GM18511 (cell line): ENCODE measurements around the gene IGF2.

Source experiments
- ATAC-seq: cut with Tn5 transposase; IDR thresholded peaks from one replicate; pipeline ENCODE4 v1.9.1; 2021; ENCODE audit warnings: mild to moderate bottlenecking, moderate library complexity; ENCODE audit not compliant: unreplicated experiment

IGF2 gene

GRCh38 chr11:2169626-2170570, 30.7 kb upstream of the IGF2 start:
- no peak for ATAC-seq

DNA sequence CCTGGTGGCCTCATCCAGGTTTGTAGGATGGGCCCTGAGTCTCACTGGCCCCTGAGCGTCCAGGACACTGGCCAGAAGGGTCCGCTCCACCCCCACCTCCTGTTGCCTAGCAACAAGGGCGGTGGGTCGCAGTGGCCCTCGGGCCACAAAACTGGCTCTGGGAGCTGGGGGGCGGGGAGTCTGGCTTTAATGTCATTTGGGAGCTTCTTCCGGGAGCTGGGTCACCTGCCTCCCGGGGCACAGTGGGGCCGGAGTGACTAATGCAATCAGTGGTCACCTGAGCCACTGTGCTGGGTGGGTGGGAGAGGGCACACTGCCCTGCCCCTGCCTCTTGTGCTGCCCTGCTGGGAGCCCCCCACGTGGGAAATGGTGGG, 29.8 kb upstream of the IGF2 start:
- ATAC-seq: no peak

GRCh38 chr11:2168286-2169004, 29.3 kb upstream of the IGF2 start:
- ATAC-seq: no peak

GRCh38 chr11:2167141-2168045, 28.2 kb upstream of the IGF2 start:
- no peak for ATAC-seq

DNA sequence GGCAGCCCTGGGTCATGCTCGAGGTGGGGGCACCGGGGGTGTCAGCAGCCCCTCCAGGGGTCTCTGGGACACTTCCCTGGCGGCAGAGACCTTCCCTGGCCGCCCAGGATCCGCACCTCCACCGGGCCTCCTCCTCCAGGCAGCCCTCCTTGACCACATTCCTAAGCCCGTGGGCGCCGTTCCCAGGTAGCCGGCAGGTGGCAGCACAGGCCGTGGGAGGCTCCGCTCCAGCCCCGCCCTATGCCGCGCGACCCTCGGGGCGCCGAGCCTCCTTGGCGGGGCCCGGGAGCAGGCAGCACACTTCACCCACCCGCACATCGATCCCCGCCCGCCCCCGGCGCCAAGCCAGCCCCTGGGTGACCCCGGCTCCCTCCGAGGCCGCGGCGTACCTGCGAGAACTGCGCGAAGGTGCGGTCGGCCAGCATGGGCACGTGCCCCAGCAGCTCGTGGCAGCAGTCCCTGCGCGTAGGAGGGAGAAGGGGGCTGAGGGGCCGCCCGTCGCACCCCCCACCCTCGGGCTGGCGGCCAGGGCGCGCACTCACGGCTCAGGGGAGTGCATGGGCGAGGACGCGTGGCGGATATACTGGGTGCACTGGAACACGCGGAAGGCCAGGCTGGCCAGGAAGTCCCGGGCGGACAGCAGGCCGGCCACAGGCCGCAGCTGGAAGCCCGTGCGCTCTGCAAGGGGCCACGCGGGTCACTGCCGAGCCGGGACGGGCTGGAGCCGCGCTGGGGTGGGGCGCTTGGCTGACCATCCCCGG, 27.1 kb upstream of the IGF2 start:
- no peak for ATAC-seq

DNA sequence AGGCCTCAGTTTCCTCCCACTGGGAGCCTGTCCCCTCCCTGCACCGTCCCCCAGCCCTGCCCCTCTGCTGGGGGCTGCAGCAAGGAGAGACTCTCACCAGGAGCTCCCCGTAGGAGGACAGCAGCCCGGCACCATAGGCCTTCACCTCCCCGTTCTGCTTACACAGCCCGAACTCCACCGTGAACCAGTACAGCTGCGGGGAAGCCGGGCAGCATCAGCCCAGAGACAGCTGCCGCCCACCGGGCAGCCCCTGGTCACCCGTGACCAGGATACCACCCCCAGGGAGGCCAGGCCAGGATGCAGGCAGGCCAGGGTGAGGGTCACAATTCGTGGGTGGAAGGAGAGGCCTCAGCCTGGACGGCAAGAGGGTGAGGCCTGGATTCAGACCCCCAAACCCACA, 26.4 kb upstream of the IGF2 start:
- no peak for ATAC-seq

DNA sequence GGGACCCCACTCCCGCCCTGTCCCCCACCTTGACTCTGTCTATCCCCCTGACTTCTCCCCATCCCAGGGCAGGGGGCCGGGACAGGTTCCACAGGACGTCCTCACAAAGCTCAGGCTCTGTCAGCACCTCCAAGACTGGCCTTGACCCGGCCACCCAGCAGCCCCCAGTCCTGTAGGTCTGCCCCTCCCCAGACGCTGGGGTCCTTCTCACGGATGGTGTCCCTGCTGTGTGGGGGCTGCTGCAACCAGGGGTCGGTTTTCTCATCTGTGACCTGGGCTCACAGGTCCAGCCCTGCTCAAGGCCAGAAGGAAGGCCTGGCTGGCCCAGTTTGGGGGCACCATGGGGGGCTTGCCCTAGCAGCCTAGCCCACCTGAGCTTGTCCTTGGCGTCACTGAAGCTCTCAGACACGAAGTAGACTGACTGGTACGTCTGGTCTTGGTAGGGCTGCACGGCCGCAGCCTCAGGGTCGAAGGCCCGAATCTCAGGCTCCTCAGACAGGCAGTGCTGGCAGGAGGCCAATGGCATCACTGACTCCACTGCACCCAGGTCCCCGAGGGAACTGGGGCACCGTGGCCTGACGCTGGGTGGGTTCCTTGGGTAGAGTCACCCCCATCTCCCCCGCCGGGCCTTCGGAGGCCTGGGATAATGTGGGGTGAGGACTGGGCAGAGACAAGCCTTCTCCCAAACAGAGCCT, 25.8 kb upstream of the IGF2 start:
- ATAC-seq: no peak

- ATAC-seq: no peak
Observed at GRCh38 chr11:2164081-2164480, 24.9 kb upstream of the IGF2 start.

- no peak for ATAC-seq
Observed at GRCh38 chr11:2163428-2163978, 24.3 kb upstream of the IGF2 start.

DNA sequence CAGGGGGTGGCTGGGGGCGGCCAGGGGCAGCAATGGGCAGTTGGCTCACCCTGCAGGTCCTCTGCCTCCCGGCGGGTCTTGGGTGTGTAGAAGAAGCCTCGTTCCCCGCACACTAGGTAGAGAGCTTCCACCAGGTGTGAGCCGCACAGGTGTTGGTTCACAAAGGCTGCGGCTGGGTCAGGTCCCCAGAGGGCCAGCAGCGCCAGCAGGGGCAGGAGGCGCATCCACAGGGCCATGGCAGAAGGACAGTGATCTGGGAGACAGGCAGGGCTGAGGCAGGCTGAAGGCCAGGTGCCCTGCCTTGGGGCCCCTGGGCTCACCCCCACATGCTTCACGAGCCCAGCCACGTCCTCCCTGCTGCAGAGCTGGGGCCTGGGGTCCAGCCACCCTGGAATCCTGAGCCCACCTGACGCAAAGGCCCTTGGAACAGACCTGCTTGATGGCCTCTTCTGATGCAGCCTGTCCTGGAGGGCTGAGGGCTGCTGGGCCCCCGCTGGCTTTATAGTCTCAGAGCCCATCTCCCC, 21.6 kb upstream of the IGF2 start, which contains the start of gene INS:
Gene INS (minus strand): TSS at position 474 of the 524 bp plus-strand sequence. CDS start 238 bp downstream, at position 236.
- ATAC-seq: no peak

DNA sequence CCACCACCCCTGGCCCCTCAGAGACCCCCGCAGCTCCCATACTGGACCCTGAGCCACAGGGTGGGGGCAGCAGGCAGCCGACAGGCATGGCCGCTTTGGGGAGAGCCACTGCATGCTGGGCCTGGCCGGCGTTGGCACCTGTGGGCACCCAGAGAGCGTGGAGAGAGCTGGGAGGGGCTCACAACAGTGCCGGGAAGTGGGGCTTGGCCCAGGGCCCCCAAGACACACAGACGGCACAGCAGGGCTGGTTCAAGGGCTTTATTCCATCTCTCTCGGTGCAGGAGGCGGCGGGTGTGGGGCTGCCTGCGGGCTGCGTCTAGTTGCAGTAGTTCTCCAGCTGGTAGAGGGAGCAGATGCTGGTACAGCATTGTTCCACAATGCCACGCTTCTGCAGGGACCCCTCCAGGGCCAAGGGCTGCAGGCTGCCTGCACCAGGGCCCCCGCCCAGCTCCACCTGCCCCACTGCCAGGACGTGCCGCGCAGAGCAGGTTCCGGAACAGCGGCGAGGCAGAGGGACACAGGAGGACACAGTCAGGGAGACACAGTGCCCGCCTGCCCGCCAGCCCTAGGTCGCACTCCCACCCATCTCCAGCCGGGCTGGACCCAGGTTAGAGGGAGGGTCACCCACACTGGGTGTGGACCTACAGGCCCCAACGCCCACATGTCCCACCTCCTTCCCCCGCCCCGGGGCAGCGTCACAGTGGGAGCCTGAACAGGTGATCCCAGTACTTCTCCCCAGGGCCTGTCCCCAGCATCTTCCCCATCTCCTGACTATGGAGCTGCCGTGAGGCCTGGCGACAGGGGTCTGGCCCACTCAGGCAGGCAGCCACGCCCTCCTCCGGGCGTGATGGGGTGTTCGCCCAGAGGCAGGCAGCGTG, 20.6 kb upstream of the IGF2 start:
- no peak for ATAC-seq

- ATAC-seq: no peak
Observed at GRCh38 chr11:2158966-2159365, 19.8 kb upstream of the IGF2 start.

GRCh38 chr11:2158296-2158737, 19.1 kb upstream of the IGF2 start:
- no peak for ATAC-seq

DNA sequence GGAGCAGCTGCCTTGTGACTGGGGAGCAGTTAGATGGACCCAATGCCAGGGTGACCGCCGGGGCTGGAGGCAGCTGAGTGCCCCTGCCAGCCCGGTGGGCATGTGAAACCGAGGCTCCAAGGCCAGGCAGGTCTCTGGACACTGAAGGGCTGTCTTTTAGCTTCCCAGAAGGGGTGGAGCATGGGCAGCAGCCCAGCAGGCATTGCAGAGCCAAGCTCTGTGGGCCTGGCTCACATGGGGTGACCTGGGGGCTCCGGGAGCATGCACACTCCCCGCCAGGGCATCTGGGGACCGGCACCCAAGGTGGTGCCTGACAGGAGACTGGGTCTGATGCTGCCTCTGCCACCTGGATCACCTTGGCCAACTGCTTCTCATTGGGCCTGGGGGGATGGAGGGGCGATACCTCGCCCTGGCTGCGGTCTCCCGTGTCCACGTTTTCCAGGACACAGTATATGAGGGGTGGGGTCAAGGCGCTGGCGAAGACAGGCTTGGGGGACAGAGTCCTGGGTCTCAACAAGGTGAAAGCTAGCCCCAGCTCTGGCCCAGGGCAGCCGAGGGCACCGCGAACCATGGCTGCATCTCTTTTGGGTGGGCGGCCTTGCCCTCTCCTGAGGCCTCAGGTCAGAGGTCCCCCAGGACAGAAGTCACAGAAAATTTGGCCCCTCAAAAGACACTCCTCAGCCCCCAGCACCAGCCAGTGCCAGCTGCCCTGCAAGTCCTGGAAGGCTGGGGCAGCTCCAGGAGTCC, 18.3 kb upstream of the IGF2 start:
- ATAC-seq: no peak

DNA sequence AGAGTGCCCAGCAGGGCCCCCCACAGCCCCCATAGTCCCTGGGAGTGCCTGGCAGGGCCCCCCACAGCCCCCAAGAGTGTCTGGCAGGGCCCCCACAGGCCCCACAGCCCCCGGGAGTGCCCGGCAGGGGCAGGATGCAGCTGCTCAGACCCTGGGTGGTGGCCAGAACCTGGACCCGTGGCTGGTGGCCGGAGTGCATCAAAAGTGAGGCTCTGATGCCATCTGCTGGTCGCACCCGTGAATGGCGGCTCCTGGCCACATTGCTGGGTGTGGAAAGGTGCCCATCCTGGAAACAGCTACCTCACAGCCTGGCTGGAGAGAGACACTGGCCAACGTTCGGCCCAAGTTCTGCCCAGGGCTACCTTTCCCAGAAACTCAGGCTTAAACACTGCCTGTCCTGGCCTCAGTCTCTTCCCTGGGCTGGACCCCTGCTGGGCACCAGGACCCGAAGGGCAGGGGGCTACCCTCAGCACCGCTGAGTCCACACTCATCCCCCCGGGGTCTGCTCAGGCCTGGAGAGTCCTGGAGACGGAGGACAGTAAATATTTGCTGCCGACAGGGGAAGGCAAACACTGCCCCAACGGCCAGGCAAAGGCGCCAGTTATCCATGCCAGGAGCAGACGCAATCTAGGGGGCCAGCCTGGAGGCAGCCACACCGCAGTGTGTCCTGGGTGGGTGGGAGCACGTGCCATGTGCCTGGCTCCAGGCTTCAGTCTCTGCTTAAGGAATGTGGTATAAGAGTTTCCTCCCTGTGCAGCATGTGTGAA, 17.4 kb upstream of the IGF2 start:
- ATAC-seq: no peak

- no peak for ATAC-seq
Observed at GRCh38 chr11:2155511-2155910, 16.3 kb upstream of the IGF2 start.

DNA sequence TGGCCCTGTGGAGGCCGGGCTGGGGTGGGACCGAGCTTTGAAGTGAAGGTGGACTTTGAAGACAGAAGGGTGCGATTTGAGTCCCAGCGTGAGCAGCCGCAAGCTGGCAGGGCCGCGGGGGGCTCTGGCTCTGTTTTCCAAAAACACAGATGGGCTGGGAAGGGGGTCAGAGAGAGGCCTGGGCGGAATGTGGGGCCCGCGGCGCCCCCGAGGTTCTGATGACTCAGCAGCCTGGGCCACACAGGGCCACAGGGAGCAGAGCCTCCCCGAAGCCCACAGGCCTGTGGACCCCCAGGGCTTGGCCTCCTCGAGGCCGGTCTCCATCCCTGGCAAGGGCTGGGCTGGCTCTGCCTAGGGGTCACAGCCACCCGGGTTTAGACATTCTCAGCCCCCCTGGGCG, 15.7 kb upstream of the IGF2 start:
- ATAC-seq: no peak
